CD4-positive, alpha-beta T cell (primary cell): Measurements from ENCODE around the gene VASN. TPM values are rescaled to one million over a fixed set of nuclear protein-coding genes. Genes with fewer than 3 reads are reported as not detected.
A peak's percentile ranks its signal among the peaks of the same experiment; 100 is the strongest.

Source experiments
- ATAC-seq: fragments of 200-7000 bp; cut with Tn5 transposase; one replicate; pipeline ENCODE4 v1.10.0; 2022; ENCODE audit warnings: mild to moderate bottlenecking; ENCODE audit not compliant: poor library complexity
- CTCF ChIA-PET: fragments of 350-600 bp; sonication (Branson Sonifier 250); formaldehyde crosslinking; loops from one replicate; lab custom pipeline; 2021; ENCODE audit warnings: antibody characterized with exemption, inconsistent platforms; lab: Charles Lee
- POLR2A ChIA-PET: fragments of 350-600 bp; sonication (Branson Sonifier 250); formaldehyde crosslinking; loops from one replicate; lab custom pipeline; 2021; ENCODE audit warnings: antibody characterized with exemption, inconsistent platforms; lab: Charles Lee
- DNase-seq, 14 experiments: peaks; one replicate each; pipeline ENCODE4 v3.0.0-alpha.2; 2013 to 2020; ENCODE audit warnings: mixed read lengths in 2 of 14
- H3K27ac ChIP-seq, 2 donors: one replicate each; pipeline versions ENCODE4 v1.5.1 to v1.7.0; 2013; ENCODE audit warnings: low read length in 2 of 2, low read depth in 1 of 2, mild to moderate bottlenecking in 1 of 2
- H3K27me3 ChIP-seq, 2 experiments: 1 replicate in 1 of 2; 2 replicates in 1 of 2; pipeline versions ENCODE4 v1.6.1 to v1.7.0; 2013; ENCODE audit warnings: low read length in 2 of 2, control low read depth in 1 of 2, mild to moderate bottlenecking in 1 of 2, moderate library complexity in 1 of 2; ENCODE audit not compliant: insufficient read depth in 2 of 2, control insufficient read depth in 1 of 2
- H3K36me3 ChIP-seq: one replicate; pipeline ENCODE4 v1.6.1; 2013; ENCODE audit warnings: low read length, control low read depth; ENCODE audit not compliant: insufficient read depth
- H3K4me1 ChIP-seq: one replicate; pipeline ENCODE4 v1.6.1; 2013; ENCODE audit warnings: low read length, control low read depth; ENCODE audit not compliant: insufficient read depth
- H3K4me3 ChIP-seq: one replicate; pipeline ENCODE4 v1.5.1; 2013; ENCODE audit warnings: mild to moderate bottlenecking, low read length, moderate library complexity
- H3K9me3 ChIP-seq, 2 experiments: 1 replicate in 1 of 2; 2 replicates in 1 of 2; pipeline versions ENCODE4 v1.6.1 to v1.7.0; 2013; ENCODE audit warnings: low read length in 2 of 2, mild to moderate bottlenecking in 2 of 2, control low read depth in 1 of 2, moderate library complexity in 1 of 2; ENCODE audit not compliant: control insufficient read depth in 1 of 2, insufficient read depth in 1 of 2
- H3K27ac Mint-ChIP-seq: one replicate; pipeline ENCODE4 v1.8.0; 2020; ENCODE audit warnings: mixed read lengths
- H3K27me3 Mint-ChIP-seq: one replicate; pipeline ENCODE4 v1.8.0; 2021; ENCODE audit warnings: mixed read lengths
- H3K36me3 Mint-ChIP-seq: one replicate; pipeline ENCODE4 v1.8.0; 2021; ENCODE audit warnings: low read depth, mixed read lengths
- H3K4me1 Mint-ChIP-seq: one replicate; pipeline ENCODE4 v1.8.0; 2021; ENCODE audit warnings: low read depth, mixed read lengths
- H3K4me3 Mint-ChIP-seq: one replicate; pipeline ENCODE4 v1.8.0; 2020; ENCODE audit warnings: mild to moderate bottlenecking, mixed read lengths
- H3K9me3 Mint-ChIP-seq: one replicate; pipeline ENCODE4 v1.8.0; 2020; ENCODE audit warnings: mixed read lengths
- CTCF ChIP-seq: fragments of 200-600 bp; IDR thresholded peaks from one replicate; pipeline ENCODE4 v1.8.0; 2022; ENCODE audit warnings: antibody characterized with exemption, mild to moderate bottlenecking
- intact Hi-C, 2 experiments: fragments of 100-400 bp; cut with DNase I in 1 of 2; cut with micrococcal nuclease in 1 of 2; formaldehyde crosslinking; loops; one replicate each; pipeline versions ENCODE4 v1.15.1 to v1.9.0; 2023 to 2025; cut with DNase I, micrococcal nuclease
- total RNA-seq, 174 experiments: library from RNA in 2 of 174; stranded (reverse) in 2 of 174; gene quantifications; one replicate each; pipeline ENCODE4 v1.2.3 and lab custom pipeline; 2021 to 2026

Gene VASN
- total RNA-seq, 2 experiments from 2014 or later = 0.70 to 0.77 TPM

GRCh38 chr16:4389051-4389955 is 17.7 kb downstream of the VASN start:
- Histone ChIP-seq H3K27ac (no peak overlapping the region), H3K36me3 (peaks cover 95% of the 10 kb centered on the region), H3K4me1 (peaks cover 15% of the 10 kb centered on the region), H3K9me3 (no peaks in the 10 kb centered on the region), H3K27me3 (no peaks in the 10 kb centered on the region), H3K4me3 (no peak overlapping the region)
- Mint-ChIP-seq H3K4me1 (no peaks in the 10 kb centered on the region), H3K36me3 (peaks cover 91% of the 10 kb centered on the region), H3K27ac (peak overlapping the region; percentile 71), H3K27me3 (no peaks in the 10 kb centered on the region), H3K4me3 (peak overlapping the region; percentile 56), H3K9me3 (no peaks in the 10 kb centered on the region)
- DNase-seq (no peak), ATAC-seq (no peak)
- intact Hi-C loops = no loop called here
- ChIA-PET POLR2A (no interaction called here), CTCF (no interaction called here)
- TF ChIP-seq CTCF = no peak

- Mint-ChIP-seq H3K36me3 (peaks cover 93% of the 10 kb centered on the region), H3K27ac (peak overlapping the region; percentile 71), H3K27me3 (no peaks in the 10 kb centered on the region), H3K4me1 (peaks cover 3% of the 10 kb centered on the region), H3K4me3 (peak overlapping the region; percentile 56), H3K9me3 (no peaks in the 10 kb centered on the region)
- H3K36me3 ChIP-seq = peaks cover 98% of the 10 kb centered on the region
- POLR2A ChIA-PET = no interaction called here
- no peak overlapping the region for H3K4me3 ChIP-seq
- DNase-seq = no peak
- no peak overlapping the region for H3K27ac ChIP-seq
- peaks cover 13% of the 10 kb centered on the region for H3K4me1 ChIP-seq
- intact Hi-C loops = no loop called here
- no peaks in the 10 kb centered on the region for H3K27me3 ChIP-seq
- ATAC-seq = no peak
- no peak for TF ChIP-seq CTCF
- CTCF ChIA-PET = interaction anchor here (0.9 kb wide), 1 partner anchor 12 kb away, joined by 3 read pairs; no protein-coding TSS in a partner anchor
- H3K9me3 ChIP-seq = no peaks in the 10 kb centered on the region
Observed at GRCh38 chr16:4390266-4391260, 18.9 kb downstream of the VASN start.

DNA sequence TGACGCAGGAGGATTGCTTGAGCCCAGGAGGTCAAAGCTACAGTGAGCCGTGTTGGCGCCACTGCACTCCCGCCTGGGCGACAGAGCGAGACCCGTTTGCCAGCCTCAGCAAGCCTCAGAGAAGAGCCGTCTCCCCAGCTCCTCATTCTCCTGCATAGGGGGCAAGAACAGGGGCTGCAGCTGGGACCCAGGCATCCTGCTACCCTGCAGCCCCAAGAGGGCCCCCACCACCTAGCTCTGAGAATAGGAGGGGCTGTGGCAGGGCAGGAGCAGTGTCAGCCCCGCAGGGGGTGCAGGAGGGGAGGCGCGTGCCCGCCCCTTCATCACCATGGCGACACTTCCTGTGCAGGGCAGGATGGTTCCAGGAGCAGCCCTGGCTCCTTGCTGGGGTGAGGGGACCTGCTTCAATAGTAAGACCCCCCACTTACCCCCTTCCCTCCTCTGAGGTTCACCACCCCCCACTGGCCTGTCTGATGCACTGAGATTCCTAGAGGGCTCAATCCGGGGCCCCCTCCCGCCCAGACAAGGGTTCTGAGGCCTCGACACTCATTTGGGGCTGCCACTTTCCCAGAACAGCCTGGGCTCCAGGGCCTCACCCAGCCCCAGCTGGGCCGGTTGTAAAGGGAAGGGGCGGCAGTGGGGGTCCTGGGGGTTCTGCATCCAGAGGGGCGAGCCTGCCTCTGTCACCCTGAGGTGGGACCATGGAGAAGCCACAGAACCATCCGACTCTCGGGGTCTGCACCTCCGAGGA is 20.2 kb downstream of the VASN start:
- no peak for TF ChIP-seq CTCF
- DNase-seq = peak in 2 of 14 experiments; percentile 8 to 27
- H3K36me3 ChIP-seq = peaks cover 95% of the 10 kb centered on the region

More for the DNA sequence above, 20.2 kb downstream of the VASN start:
- Histone ChIP-seq H3K4me1 (peaks cover 13% of the 10 kb centered on the region), H3K4me3 (no peak overlapping the region), H3K9me3 (no peaks in the 10 kb centered on the region), H3K27me3 (no peaks in the 10 kb centered on the region), H3K27ac (no peak overlapping the region)
- Mint-ChIP-seq H3K27me3 (no peaks in the 10 kb centered on the region), H3K4me3 (no peak overlapping the region), H3K9me3 (no peaks in the 10 kb centered on the region), H3K27ac (peak overlapping the region; percentile 17), H3K36me3 (peaks cover 92% of the 10 kb centered on the region), H3K4me1 (peaks cover 5% of the 10 kb centered on the region)
- ATAC-seq = peak; percentile 21
- ChIA-PET POLR2A (no interaction called here), CTCF (interaction anchor here (0.6 to 1.1 kb wide), 3 partner anchors 11 to 177 kb away, joined by 3 read pairs; no protein-coding TSS in a partner anchor)
- intact Hi-C loops = no loop called here
